Measurements from ENCODE around the gene PLVAP.

PLVAP gene

GRCh38 chr19:17405250-17406045 is 28.3 kb upstream of the PLVAP start, which contains the start of gene BST2:
TSS of gene BST2 (minus strand) at chr19:17405630. CDS start at chr19:17405575, 55 bp downstream.
- TF ChIP-seq, protein P1, sequence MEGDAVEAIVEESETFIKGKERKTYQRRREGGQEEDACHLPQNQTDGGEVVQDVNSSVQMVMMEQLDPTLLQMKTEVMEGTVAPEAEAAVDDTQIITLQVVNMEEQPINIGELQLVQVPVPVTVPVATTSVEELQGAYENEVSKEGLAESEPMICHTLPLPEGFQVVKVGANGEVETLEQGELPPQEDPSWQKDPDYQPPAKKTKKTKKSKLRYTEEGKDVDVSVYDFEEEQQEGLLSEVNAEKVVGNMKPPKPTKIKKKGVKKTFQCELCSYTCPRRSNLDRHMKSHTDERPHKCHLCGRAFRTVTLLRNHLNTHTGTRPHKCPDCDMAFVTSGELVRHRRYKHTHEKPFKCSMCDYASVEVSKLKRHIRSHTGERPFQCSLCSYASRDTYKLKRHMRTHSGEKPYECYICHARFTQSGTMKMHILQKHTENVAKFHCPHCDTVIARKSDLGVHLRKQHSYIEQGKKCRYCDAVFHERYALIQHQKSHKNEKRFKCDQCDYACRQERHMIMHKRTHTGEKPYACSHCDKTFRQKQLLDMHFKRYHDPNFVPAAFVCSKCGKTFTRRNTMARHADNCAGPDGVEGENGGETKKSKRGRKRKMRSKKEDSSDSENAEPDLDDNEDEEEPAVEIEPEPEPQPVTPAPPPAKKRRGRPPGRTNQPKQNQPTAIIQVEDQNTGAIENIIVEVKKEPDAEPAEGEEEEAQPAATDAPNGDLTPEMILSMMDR (IDR thresholded peaks at IDR 0.05): no peak

- TF ChIP-seq, protein P1 (IDR thresholded peaks at IDR 0.05): no peak
Observed at GRCh38 chr19:17404621-17405249, 27.6 kb upstream of the PLVAP start.

DNA sequence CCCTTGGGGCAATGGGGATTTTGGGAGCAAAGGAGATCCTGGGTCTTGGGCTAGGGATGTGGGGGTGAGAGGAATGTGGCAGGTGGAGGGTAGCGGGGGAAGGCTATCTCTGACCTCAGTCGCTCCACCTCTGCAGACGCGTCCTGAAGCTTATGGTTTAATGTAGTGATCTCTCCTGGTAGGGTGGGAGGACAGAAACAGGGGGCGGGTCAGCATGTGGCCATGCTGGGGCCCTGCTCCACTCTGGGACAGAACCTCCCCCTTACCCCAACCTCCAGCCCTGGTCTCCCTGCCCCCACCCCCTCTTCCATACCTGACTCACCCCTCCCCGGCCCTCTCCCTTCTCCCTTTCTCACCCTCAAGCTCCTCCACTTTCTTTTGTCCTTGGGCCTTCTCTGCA is 26.9 kb upstream of the PLVAP start:
- TF ChIP-seq, protein P1 (IDR thresholded peaks at IDR 0.05): no peak

GRCh38 chr19:17402982-17403855 is 26.1 kb upstream of the PLVAP start:
- TF ChIP-seq, protein P1 (IDR thresholded peaks at IDR 0.05): no peak

DNA sequence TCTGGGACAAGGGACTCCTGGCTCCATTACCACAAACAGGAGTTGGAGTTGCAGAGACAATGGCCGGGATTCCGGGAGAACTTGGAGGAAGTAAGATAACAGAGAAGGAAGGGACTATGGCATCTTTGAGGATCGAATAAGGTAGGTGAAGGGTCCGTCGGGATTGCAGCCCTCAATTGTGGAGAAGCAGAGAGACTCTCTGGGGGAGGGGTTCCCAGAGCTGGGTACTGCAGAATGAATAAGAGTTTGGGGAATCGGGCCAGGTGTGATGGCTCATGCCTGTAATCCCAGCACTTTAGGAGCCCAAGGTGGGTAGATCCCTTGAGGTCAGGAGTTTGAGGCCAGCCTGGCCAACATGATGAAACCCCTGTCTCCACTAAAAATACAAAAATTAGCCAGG is 24.5 kb upstream of the PLVAP start:
- TF ChIP-seq, protein P1 (IDR thresholded peaks at IDR 0.05): no peak

GRCh38 chr19:17398902-17399527 is 21.9 kb upstream of the PLVAP start:
- TF ChIP-seq, protein P1 (IDR thresholded peaks at IDR 0.05): no peak

- TF ChIP-seq, protein P1 (IDR thresholded peaks at IDR 0.05): peak; percentile 51
Observed at GRCh38 chr19:17394891-17395415, 17.8 kb upstream of the PLVAP start.

Measured in LNCAP (cell line).